ENCODE measurements around the gene RIMKLB.

DNA sequence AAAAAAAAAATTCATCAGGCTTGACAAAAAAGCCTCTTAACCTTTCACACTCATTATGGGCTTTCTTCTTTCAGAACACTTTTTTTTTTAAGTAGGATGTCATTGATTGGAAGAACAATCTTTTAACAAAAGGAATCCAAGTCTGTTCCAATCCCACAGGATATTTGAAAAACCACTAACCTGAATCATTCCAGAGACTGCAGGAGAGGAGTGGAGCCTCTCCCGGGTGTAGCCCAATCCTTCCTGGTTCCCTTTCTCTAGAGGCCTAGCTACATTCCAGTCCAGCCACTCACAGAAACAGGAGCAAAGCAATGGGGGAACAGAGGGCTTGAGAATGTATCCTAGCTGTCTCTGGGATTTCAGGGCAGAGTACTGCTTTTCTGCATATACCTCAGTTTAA, 39.4 kb upstream of the RIMKLB start:
- TF ChIP-seq, protein P1, sequence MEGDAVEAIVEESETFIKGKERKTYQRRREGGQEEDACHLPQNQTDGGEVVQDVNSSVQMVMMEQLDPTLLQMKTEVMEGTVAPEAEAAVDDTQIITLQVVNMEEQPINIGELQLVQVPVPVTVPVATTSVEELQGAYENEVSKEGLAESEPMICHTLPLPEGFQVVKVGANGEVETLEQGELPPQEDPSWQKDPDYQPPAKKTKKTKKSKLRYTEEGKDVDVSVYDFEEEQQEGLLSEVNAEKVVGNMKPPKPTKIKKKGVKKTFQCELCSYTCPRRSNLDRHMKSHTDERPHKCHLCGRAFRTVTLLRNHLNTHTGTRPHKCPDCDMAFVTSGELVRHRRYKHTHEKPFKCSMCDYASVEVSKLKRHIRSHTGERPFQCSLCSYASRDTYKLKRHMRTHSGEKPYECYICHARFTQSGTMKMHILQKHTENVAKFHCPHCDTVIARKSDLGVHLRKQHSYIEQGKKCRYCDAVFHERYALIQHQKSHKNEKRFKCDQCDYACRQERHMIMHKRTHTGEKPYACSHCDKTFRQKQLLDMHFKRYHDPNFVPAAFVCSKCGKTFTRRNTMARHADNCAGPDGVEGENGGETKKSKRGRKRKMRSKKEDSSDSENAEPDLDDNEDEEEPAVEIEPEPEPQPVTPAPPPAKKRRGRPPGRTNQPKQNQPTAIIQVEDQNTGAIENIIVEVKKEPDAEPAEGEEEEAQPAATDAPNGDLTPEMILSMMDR (IDR thresholded peaks at IDR 0.05 in 2 of 3, conservative IDR thresholded peaks at IDR 0.05 in 1 of 3; ENCODE audit: borderline replicate concordance in 1 of 3, insufficient read depth in 1 of 3, low read depth in 2 of 3, low read length in 2 of 3): no peak
- TF ChIP-seq POLR2AphosphoS5 (IDR thresholded peaks at IDR 0.05; ENCODE audit: low read depth, low read length) (no peak), EZH2phosphoT487 (IDR thresholded peaks at IDR 0.05; ENCODE audit: borderline replicate concordance) (no peak), POLR2A (IDR thresholded peaks at IDR 0.05; ENCODE audit: borderline replicate concordance, extremely low read depth, insufficient read depth, insufficient read length) (no peak), SRF (IDR thresholded peaks at IDR 0.05; ENCODE audit: low read depth) (no peak), SP1 (IDR thresholded peaks at IDR 0.05; ENCODE audit: low read depth) (no peak), EZH2 (IDR thresholded peaks at IDR 0.05) (no peak), YY1 (IDR thresholded peaks at IDR 0.05; ENCODE audit: extremely low read depth, insufficient replicate concordance, low read depth, low read length) (no peak)
- TF ChIP-seq, protein P2, sequence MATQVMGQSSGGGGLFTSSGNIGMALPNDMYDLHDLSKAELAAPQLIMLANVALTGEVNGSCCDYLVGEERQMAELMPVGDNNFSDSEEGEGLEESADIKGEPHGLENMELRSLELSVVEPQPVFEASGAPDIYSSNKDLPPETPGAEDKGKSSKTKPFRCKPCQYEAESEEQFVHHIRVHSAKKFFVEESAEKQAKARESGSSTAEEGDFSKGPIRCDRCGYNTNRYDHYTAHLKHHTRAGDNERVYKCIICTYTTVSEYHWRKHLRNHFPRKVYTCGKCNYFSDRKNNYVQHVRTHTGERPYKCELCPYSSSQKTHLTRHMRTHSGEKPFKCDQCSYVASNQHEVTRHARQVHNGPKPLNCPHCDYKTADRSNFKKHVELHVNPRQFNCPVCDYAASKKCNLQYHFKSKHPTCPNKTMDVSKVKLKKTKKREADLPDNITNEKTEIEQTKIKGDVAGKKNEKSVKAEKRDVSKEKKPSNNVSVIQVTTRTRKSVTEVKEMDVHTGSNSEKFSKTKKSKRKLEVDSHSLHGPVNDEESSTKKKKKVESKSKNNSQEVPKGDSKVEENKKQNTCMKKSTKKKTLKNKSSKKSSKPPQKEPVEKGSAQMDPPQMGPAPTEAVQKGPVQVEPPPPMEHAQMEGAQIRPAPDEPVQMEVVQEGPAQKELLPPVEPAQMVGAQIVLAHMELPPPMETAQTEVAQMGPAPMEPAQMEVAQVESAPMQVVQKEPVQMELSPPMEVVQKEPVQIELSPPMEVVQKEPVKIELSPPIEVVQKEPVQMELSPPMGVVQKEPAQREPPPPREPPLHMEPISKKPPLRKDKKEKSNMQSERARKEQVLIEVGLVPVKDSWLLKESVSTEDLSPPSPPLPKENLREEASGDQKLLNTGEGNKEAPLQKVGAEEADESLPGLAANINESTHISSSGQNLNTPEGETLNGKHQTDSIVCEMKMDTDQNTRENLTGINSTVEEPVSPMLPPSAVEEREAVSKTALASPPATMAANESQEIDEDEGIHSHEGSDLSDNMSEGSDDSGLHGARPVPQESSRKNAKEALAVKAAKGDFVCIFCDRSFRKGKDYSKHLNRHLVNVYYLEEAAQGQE (IDR thresholded peaks at IDR 0.05; ENCODE audit: low read depth): no peak
- TF ChIP-seq, protein P3, sequence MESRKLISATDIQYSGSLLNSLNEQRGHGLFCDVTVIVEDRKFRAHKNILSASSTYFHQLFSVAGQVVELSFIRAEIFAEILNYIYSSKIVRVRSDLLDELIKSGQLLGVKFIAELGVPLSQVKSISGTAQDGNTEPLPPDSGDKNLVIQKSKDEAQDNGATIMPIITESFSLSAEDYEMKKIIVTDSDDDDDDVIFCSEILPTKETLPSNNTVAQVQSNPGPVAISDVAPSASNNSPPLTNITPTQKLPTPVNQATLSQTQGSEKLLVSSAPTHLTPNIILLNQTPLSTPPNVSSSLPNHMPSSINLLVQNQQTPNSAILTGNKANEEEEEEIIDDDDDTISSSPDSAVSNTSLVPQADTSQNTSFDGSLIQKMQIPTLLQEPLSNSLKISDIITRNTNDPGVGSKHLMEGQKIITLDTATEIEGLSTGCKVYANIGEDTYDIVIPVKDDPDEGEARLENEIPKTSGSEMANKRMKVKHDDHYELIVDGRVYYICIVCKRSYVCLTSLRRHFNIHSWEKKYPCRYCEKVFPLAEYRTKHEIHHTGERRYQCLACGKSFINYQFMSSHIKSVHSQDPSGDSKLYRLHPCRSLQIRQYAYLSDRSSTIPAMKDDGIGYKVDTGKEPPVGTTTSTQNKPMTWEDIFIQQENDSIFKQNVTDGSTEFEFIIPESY (IDR thresholded peaks at IDR 0.05; ENCODE audit: extremely low read depth, insufficient replicate concordance, low read length): no peak
- TF ChIP-seq, protein P4, sequence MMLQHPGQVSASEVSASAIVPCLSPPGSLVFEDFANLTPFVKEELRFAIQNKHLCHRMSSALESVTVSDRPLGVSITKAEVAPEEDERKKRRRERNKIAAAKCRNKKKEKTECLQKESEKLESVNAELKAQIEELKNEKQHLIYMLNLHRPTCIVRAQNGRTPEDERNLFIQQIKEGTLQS (IDR thresholded peaks at IDR 0.05): no peak

All from HCT116 (cell line).